GM18505 (cell line): Measurements from ENCODE around the gene EFTUD2.

Source experiments
- ATAC-seq: cut with Tn5 transposase; IDR thresholded peaks from one replicate; pipeline ENCODE4 v1.9.1; 2021; ENCODE audit not compliant: unreplicated experiment
- POLR2A ChIP-seq: IDR thresholded peaks from 4 replicates; pipeline ENCODE4 v1.6.1; 2011; ENCODE audit warnings: borderline replicate concordance; ENCODE audit not compliant: insufficient read depth, insufficient read length; ENCODE audit errors: extremely low read depth

EFTUD2 gene

DNA sequence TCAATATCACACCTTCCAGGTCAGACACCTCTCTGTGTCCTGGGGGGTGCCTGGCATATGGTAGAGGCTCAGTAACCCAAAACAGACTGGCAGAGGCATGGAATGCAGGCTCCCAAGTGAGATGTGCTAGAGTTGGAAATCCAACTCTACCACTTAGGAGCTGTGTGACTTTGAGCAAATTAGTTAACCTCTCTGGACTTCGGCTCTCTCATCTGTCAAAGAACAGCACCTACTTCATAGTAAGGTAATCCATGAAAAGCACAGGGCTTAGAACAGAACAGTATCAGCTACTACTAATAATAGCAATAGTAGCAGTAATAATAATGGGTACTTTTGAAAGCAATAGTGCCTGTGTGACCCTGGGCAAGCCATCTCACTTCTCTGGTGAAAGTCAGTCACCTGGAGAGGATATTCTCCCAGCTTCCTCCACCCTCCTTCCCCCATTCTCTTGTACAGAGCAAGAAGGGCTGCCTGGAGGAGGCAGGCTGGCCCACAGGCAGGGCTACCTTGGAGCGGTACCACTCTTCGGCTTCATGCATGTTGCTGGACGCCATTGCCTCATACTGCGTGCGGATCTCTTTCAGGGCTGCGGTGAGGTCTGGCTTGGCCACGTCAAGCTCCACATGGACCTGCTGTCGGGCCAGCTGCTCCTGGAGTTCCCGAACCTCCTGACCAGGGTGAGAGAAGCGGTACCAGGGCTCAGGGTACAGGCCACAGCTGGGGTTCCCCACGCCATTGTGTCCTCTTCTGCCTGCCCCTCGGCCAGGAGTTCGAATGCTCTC lies 13.7 kb upstream of the EFTUD2 start:
- ATAC-seq: no peak
- TF ChIP-seq POLR2A: no peak

- no peak for ATAC-seq
- no peak for TF ChIP-seq POLR2A
Measured at GRCh38 chr17:44911133-44912001, 12.1 kb upstream of the EFTUD2 start.

- ATAC-seq: no peak
- no peak for TF ChIP-seq POLR2A
Measured at GRCh38 chr17:44910231-44911106, 11.2 kb upstream of the EFTUD2 start.

DNA sequence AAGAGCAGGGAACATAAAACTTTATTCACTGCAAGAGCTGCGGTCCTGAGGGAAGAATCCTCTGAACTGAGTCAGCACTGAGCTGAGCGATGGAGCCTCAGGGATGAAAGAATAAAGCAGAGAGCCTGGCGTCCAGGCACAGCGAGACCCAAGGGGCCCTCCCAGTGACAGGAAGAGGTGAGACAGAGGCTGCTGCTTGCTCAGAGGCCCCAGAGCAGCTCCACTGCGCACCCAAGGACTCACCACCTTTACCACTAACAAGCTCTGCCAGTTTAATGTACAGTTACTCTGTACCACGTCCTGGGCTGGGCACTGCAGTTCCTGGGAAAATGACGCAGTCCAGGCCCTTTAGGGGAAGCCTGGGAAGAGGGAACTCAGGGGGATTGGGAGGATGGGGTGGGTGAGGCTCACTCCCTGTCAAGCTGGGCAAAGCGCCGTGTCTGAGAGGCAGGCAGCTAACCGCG lies 10.5 kb upstream of the EFTUD2 start:
- no peak for ATAC-seq
- no peak for TF ChIP-seq POLR2A

- ATAC-seq: no peak
- TF ChIP-seq POLR2A: no peak
Measured at GRCh38 chr17:44908761-44909326, 9.6 kb upstream of the EFTUD2 start.

- no peak for ATAC-seq
Measured at GRCh38 chr17:44907729-44908470, 8.7 kb upstream of the EFTUD2 start.

DNA sequence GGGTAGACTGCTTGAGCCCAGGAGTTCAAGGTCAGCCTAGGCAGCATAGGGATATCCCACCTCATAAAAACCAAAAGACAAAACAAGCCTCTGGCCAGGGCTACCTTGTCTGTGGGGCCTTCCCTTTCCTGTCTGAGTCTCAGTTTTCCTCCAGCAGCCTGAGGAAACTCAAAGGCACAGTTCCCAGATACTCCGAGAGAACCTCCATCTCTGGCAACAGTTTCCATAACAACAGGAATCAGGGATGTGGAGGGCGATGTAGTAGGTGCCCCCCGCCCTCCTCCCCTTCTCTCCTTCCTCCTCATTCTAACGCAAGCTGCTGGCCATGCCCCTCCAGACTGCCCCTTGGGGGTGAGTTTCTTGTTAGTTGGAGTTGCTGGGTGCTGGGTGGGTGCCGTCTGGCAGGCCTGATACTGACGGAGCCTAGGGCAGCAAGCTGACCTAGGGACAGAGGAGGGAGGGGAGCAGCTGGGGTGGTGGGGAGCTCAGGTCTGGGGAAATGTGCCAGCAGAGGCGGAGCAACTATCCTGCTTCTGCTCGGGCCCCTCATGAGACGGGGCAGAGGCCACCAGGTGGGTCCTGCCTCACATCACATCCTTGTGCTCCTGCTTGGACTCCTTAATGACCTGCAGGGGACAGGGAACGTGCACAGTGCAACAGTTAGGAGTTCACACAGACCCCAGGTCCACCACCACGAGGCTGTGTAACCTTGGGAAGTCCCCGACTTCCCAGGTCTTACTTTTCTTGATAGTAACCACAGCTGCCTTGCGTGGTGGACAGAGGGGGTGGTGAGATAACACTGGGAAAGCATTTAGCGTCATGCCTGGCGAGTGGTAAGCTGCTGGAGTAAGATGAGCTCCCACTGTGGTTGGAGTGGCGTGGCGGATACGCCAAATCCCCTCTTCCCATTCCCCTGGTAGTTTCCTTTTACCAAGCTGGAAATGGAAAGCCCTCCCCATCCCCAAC lies 7.8 kb upstream of the EFTUD2 start:
- no peak for ATAC-seq
- TF ChIP-seq POLR2A: no peak

More at GRCh38 chr17:44907729-44908470, 8.7 kb upstream of the EFTUD2 start:
- no peak for TF ChIP-seq POLR2A

- no peak for TF ChIP-seq POLR2A
- ATAC-seq: no peak
Measured at GRCh38 chr17:44906010-44906646, 6.9 kb upstream of the EFTUD2 start.

GRCh38 chr17:44905006-44906000 lies 6.1 kb upstream of the EFTUD2 start:
- no peak for TF ChIP-seq POLR2A
- ATAC-seq: no peak

DNA sequence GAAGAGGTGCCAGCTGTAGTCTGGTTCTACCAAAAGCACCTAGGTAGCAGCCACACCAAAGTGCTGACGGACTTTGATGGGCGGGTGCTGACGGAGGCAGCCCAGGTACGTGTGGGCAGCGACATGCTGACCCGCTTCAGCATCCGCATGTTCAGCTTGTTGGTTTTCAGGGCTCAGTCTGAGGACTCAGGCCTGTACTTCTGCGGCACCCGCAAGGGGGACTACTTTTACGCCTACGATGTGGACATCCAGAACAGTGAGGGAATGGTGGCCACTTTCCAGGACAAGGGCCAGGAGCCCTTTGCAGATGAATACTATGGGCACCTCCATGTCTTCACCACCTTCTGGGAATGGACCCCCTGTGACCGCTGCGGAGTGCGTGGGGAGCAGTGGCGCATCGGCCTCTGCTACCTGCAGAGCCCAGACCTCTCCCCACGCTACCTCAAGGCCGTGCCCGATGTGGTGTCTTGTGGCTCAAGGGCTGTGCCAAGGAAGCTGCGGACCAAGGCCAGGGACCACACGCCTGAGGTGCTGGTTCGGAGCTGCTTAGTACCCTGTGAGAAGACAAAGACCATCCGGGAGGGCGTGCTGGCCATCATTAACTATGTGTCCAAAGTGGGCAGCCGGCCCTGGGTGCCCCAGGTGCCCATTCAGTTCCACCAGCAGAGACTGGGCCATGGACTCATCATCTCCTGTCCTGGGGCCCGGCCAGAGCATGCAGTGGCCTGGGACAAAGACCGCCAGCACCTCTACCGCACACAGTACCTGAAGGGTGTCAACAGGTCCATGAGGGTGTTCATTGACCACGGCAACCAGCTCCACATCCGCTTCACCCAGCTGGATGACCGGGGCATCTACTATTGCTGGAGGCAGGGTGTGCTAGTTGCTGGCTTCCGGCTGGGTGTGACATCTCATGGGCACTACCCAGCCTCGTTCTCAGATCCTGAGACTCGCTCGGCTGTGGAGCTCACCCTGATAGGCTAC lies 5.0 kb upstream of the EFTUD2 start:
- no peak for ATAC-seq
- no peak for TF ChIP-seq POLR2A
